D721Med (cell line): Measurements from ENCODE around the gene TENM4.

Experiments
- DNase-seq: peaks from one replicate; pipeline ENCODE4 v3.0.0; 2011; ENCODE audit warnings: low spot score; ENCODE audit not compliant: insufficient read length
- FAIRE-seq: peaks from 2 replicates; lab custom pipeline; 2011; peaks lifted over from hg19 to GRCh38; lab: Jason Lieb, UNC
- CTCF ChIP-seq: IDR thresholded peaks from 2 replicates; pipeline ENCODE4 v1.5.1; 2012; ENCODE audit warnings: mild to moderate bottlenecking, control low read depth; ENCODE audit not compliant: insufficient read depth; ENCODE audit errors: missing control alignments

TENM4 gene

GRCh38 chr11:78669249-78669648 lies 771.6 kb downstream of the TENM4 start:
- no peak for DNase-seq
- TF ChIP-seq CTCF, result no peak
- no peak for FAIRE-seq

- TF ChIP-seq CTCF, result no peak
- no peak for FAIRE-seq
- DNase-seq, result no peak
These were observed 773.4 kb downstream of the TENM4 start for GRCh38 chr11:78667461-78667860.

- FAIRE-seq, result no peak
- no peak for DNase-seq
- no peak for TF ChIP-seq CTCF
These were observed 774.1 kb downstream of the TENM4 start for GRCh38 chr11:78666675-78667160.

GRCh38 chr11:78664636-78665035 lies 776.2 kb downstream of the TENM4 start:
- no peak for DNase-seq
- no peak for TF ChIP-seq CTCF
- FAIRE-seq, result no peak

GRCh38 chr11:78662811-78663210 lies 778.0 kb downstream of the TENM4 start:
- DNase-seq (no peak), FAIRE-seq (no peak)
- no peak for TF ChIP-seq CTCF

GRCh38 chr11:78660471-78660870 lies 780.4 kb downstream of the TENM4 start:
- no peak for TF ChIP-seq CTCF
- no peak for FAIRE-seq
- no peak for DNase-seq

GRCh38 chr11:78659326-78660270 lies 781.2 kb downstream of the TENM4 start:
- FAIRE-seq, result no peak
- no peak for TF ChIP-seq CTCF
- DNase-seq, result no peak
